HepG2 (cell line): ENCODE data around the gene TCFL5. TPM values are rescaled to one million over a fixed set of nuclear protein-coding genes. Genes with fewer than 3 reads are reported as not detected.
A peak's percentile ranks its signal among the peaks of the same experiment; 100 is the strongest.

Source experiments
- E2F5 ChIP-seq: sonication (generic); formaldehyde crosslinking; conservative IDR thresholded peaks from 2 replicates; pipeline ENCODE4 v1.4.0; 2020; ENCODE audit warnings: missing genetic modification reagents
- MEIS2 ChIP-seq: sonication (generic); formaldehyde crosslinking; IDR thresholded peaks from 2 replicates; pipeline ENCODE4 v1.9.0; 2021; ENCODE audit warnings: mild to moderate bottlenecking, missing genetic modification reagents
- PAXIP1 ChIP-seq: sonication (generic); formaldehyde crosslinking; conservative IDR thresholded peaks from 2 replicates; pipeline ENCODE4 v1.4.0; 2020; ENCODE audit warnings: mild to moderate bottlenecking, missing genetic modification reagents, moderate library complexity
- SSRP1 ChIP-seq: IDR thresholded peaks from 2 replicates; pipeline ENCODE4 v1.6.1; 2016; ENCODE audit warnings: control low read depth
- ZBTB20 ChIP-seq: sonication (generic); formaldehyde crosslinking; IDR thresholded peaks from 2 replicates; pipeline ENCODE4 v1.8.1; 2023; ENCODE audit warnings: missing genetic modification reagents, low read depth, mild to moderate bottlenecking, borderline replicate concordance
- ZHX2 ChIP-seq, 2 experiments: sonication (generic) in 1 of 2; formaldehyde crosslinking in 1 of 2; IDR thresholded peaks; 2 replicates each; pipeline versions ENCODE4 v1.6.1 to v1.9.0; 2014 to 2022; ENCODE audit warnings: antibody characterized with exemption in 1 of 2, borderline replicate concordance in 1 of 2, inconsistent platforms in 1 of 2, low read depth in 1 of 2, missing genetic modification reagents in 1 of 2
- ZNF142 ChIP-seq: sonication (generic); formaldehyde crosslinking; IDR thresholded peaks from 2 replicates; pipeline ENCODE4 v1.4.0; 2020; ENCODE audit warnings: missing genetic modification reagents
- ZNF34 ChIP-seq: sonication (generic); formaldehyde crosslinking; IDR thresholded peaks from 2 replicates; pipeline ENCODE4 v1.4.0; 2020; ENCODE audit warnings: mild to moderate bottlenecking, missing genetic modification reagents, borderline replicate concordance
- ZNF7 ChIP-seq: IDR thresholded peaks from 2 replicates; pipeline ENCODE4 v1.6.1; 2016; ENCODE audit warnings: missing biosample characterization, missing genetic modification reagents
- ZNF850 ChIP-seq: sonication (generic); formaldehyde crosslinking; conservative IDR thresholded peaks from 2 replicates; pipeline ENCODE4 v1.9.0; 2021; ENCODE audit warnings: mild to moderate bottlenecking, missing genetic modification reagents
- polyA plus RNA-seq, 8 experiments: library from polyadenylated mRNA; depleted of rRNA in 3 of 8; stranded (reverse) in 7 of 8; unstranded in 1 of 8; fragments of >200 nt; fragmentation: Illumina TruSeq in 4 of 8; extraction: Trizol in 4 of 8; gene quantifications; 2 replicates each; pipeline versions ENCODE4 v1.2.1 to v1.2.3, GENCODE V29; 2011 to 2016; ENCODE audit warnings: low read depth in 4 of 8, missing spikeins in 1 of 8, mixed read lengths in 1 of 8; ENCODE audit not compliant: insufficient read depth in 1 of 8
- total RNA-seq, 5 experiments: library from RNA; depleted of rRNA; stranded (reverse); fragments of >200 nt; fragmentation: Illumina TruSeq; extraction: Trizol; gene quantifications; 2 replicates each; pipeline ENCODE4 v1.2.3, GENCODE V29; 2016; ENCODE audit warnings: low read depth in 1 of 5

Gene TCFL5
- total and polyA plus RNA-seq, 2 of the 13 experiments (the other 11 are each of a cell fraction or from before 2014, with no cell fraction given): 14.8 to 20.0 TPM

GRCh38 chr20:62900052-62900691 is 38.5 kb upstream of the TCFL5 start (continued):
- TF ChIP-seq ZHX2 (IDR thresholded peaks at IDR 0.05; ENCODE audit: low read depth) (no peak), ZHX2 (CRISPR knock-in tag; IDR thresholded peaks at IDR 0.05; ENCODE audit: borderline replicate concordance) (peak; percentile 87; the same call in 1 of the 2 replicates), PAXIP1 (CRISPR knock-in tag) (peak; percentile 32), ZNF850 (CRISPR knock-in tag) (no peak), SSRP1 (CRISPR knock-in tag) (peak; percentile 98; the same call in 1 of the 2 replicates), E2F5 (CRISPR knock-in tag) (no peak), ZNF34 (CRISPR knock-in tag) (peak; percentile 78; the same call in 1 of the 2 replicates), ZNF142 (CRISPR knock-in tag) (peak; percentile 91), ZNF7 (CRISPR knock-in tag) (no peak), ZBTB20 (CRISPR knock-in tag) (peak; percentile 80; the same call in 1 of the 2 replicates), MEIS2 (peak; percentile 91)
